Stimulated activated CD8-positive, alpha-beta memory T cell treated with anti-CD3 and anti-CD28 coated beads, Interleukin-15, amount 100 ng/mL, for 1 hour (primary cell): Measurements from ENCODE around the gene KCTD16.

Experiments
- DNase-seq: peaks from one replicate; pipeline ENCODE4 v3.0.0-alpha.2; 2020; ENCODE audit warnings: low read depth

The KCTD16 gene

DNA sequence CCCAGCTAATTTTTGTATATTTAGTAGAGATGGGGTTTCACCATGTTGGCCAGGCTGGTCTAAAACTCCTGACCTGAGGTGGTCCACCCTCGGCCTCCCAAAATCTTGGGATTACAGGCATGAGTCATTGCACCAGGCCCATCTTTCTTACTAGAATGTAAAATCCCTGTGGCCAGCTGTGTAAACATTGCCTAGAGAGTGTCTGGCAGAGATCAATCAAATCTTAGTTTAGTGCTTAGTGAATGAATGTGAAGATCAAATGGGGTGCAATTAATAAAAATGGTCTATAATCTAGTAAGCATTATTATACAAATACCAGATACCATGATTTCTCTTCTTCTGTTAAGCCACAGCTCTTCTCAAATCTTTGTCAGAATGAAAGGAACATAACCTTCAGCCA, 289.9 kb downstream of the KCTD16 start:
- no peak for DNase-seq

DNA sequence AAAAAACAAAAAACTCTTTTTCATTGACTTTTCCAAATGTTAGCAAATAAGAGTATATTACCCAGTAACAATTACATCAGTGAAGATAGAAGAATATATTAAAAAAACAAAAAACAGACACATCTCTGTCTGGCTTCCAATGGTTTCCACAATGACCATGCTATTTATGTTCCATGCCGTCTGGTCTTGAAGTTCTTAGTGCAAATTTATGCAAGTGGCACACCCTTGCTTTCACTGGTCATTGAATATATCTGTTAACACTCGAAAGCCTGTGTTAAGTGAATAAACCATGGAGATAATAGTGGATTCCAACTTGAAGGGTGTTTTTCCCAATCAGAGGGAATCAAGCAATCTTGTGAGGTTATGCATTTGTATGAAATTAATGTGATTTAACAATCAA, 291.9 kb downstream of the KCTD16 start:
- DNase-seq: no peak

DNA sequence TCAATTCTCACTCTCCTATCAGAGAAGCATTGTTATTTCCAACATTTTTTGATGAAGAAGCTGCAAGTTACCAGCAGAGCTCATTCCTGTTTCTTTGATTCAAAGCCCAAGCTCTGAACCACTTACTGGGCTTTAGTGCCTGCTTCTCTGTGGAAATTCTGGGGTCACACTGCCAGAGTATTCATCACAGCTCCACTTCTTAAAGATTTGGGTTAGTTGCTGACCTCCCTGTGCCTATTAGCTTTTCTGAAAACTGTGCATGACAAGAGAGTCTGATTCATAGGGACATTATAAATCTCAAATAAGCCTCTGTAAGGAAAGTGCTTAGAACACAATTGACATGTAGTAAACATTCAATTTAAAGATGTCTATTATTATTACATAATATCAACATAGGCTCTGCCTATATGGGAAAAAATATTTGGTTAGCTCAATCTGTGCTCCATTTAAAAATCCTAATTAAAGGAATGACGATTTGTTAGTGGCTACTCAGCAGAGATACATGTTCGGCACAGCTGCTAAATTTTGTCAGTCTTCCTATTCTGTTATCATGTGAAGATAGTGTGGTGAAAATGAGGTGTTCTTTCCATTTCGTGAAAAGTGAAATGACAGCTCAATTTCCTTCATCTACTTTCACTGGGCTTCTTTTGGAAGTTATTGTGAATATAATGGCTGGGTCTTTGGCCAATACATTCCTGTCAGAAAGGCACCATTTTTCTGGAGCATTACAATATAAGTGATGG, 293.0 kb downstream of the KCTD16 start:
- DNase-seq: no peak

DNA sequence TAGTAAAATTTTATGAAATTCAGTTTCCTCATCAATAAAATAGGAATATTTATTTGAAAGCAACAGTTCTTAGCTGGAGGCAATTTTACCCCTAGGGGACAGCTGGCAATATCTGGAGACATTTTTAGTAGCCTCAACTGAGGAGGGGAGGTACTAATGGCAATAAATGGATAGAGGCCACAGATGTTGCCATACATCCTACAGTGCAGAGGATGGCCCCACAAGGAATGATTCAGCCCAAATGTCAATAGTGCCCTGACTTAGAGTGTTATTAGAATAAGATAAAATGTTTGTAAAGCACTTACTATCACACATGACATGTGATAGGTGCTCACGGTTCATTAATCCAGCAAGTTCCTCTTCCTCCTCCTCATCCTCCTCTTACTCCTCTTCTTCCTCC, 293.6 kb downstream of the KCTD16 start:
- no peak for DNase-seq

DNA sequence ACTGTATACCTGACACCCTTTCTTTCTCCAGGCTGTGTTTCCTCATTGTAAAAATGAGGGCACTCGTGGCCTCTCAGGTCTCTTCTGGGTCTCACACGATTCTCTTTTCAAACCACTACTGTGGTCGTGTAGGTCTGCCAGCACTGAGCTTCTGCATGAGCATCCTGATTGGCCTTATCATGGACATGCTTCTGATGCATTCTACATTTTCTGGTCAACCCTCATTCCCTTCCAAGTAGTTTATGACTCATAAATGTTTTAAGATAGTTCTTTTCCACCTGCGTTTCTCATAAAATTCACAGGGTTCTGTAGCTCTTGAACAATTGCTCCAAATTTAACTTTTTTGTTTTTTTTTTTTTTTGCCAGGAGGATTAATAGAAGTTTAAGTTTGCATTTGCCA, 294.8 kb downstream of the KCTD16 start:
- no peak for DNase-seq

DNA sequence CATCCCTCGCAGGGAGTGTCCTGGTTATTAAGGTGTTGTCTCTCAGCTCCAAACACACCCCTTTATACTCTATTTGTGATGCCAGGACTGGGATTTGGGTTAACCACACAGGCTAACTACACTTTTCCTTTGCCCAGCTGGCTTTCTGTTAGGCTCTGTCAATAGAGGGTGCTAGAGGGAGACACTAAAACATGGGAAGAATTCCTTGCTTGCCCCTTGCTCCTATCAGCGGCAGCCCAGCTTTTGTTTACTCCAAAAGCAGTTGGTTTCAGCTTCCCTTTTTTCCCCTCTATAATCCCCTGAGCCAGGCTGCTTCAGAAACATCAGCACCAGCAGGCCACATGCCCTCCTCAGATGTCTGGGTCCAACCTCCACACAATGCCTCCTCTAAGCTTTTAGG, 297.1 kb downstream of the KCTD16 start:
- DNase-seq: no peak

DNA sequence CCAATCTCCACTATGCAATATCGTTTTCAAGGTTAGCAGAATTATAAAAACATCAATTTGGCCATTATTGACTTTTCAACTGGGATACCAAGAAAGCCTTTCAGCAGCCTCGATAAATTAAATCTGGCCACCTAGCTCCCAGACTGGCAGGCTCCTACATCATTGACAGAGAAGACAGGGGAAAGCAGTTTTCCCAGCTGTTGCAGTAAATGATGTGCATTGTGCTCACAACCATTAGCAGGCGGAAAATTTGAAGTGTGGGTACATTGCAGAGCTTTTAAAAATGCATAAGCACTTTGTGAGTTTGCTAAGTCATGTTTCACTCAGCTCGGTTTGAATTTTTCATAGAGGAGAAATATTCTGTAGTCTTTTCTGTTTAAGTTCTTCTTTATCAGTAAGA, 297.9 kb downstream of the KCTD16 start:
- no peak for DNase-seq

DNA sequence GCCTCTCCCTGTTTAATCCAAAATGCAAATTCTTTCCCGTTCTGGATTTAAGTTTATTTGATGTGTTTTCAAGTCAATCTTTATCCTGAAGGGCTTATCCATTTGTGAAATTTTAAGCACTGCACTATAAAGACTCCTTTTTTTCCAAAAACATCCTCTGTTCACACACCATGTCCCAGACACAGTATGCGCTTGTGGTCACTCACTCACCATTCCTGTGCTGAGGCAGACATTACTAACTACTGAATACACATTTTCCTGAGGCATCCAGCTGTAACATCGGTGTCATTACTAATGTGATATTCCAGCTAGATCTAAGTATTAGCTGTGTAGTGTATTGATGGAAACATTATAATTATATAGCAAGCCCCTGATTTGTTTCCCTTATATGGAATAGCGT, 298.4 kb downstream of the KCTD16 start:
- no peak for DNase-seq

DNA sequence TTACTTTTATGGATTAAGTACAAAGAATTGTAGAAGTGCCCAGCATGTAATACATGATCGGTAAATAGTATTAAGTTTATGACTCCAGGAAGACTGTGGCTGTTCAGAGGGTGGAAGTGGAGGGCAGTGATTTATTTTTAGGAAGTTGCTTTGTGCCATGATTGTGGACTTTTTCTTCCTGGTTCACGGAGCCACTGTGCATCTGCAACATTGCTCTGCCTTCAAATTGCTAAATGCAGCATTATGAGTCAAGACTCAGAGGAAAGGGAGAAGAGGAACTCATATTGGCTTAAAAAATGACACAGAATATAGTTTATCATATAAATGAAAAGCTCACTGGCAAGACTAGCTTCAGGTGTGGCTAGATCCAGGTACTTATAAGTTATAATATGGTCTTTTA, 301.5 kb downstream of the KCTD16 start:
- no peak for DNase-seq

DNA sequence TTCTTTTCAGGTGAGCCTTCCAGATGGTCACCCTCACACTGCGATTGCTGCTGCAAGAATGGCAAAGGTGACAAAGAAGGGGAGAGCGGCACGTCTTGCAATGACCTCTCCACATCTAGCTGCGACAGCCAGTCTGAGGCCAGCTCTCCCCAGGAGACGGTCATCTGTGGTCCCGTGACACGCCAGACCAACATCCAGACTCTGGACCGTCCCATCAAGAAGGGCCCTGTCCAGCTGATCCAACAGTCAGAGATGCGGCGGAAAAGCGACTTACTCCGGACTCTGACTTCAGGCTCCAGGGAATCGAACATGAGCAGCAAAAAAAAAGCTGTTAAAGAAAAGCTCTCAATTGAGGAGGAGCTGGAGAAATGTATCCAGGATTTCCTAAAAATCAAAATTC, 303.0 kb downstream of the KCTD16 start:
- no peak for DNase-seq

DNA sequence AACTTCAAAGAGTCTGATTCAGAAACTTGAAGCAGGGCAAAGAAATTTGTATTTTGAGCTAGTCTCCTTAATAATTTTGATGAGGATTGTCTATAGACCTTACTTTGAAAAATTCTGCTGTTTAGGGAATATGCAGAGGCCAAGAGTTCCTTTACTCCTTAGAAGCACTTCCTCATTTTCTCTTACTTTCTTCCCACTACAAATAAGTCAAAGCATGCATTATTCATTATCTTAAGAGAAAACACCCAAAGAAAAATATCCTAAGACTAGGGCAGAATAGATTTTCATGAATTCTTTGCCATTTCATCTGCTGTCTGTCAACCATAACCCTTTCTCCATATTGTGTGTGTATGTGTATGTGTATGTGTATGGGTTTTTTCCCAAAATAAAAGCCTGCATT, 307.9 kb downstream of the KCTD16 start:
- DNase-seq: no peak

DNA sequence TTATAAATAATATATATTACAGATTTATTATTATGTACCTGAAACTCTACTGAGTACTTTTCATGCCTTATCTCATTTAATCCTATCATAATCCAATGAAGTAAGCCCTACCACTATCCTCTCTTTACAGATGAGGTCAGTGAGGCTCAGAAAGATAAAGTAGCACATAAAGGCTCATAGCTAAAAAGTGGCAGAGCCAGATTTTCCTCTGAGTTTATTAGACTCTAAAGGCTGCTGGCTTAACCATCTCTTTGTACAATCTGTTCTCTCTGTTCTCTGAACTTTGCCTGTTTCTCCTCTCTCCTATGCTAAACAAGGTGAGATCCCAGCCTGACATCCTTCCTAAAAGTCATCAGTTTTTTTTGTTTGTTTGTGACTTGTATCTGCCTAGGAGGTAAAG, 311.2 kb downstream of the KCTD16 start:
- DNase-seq: no peak

DNA sequence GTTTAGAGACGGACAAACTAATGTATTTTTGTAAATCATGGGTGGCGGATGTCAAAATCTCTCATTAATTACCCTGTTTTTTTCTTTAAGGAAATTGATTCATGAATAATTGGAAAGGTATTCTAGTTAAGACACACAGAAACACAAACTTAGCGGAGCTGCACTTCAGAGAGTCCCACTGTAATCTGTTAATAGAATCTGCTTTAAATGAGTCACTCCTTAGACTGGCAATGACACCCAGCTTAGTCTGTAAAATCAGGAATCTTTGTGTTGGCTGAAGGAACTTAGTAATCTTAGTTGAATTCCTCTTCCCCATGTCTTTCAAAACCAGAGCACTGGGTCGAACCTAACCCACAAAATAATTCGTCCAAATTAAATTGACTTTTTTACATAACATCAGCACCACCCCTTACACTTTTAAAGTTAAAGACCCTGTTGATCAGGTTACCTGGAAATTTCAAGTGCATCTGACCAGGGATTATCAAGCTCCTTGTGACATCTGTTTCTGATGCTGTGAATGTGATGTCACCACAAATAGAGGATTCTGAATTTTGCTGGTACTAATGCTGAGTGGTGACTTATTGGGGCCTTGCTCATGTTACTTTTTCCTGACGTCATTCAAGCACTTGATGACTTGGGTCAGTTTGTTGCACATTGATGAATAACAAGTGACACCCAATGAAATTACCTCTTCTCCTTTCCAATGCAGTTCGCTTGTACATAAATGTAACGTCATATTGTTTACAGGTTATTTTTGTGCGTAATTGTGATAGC, 313.6 kb downstream of the KCTD16 start:
- DNase-seq: no peak

DNA sequence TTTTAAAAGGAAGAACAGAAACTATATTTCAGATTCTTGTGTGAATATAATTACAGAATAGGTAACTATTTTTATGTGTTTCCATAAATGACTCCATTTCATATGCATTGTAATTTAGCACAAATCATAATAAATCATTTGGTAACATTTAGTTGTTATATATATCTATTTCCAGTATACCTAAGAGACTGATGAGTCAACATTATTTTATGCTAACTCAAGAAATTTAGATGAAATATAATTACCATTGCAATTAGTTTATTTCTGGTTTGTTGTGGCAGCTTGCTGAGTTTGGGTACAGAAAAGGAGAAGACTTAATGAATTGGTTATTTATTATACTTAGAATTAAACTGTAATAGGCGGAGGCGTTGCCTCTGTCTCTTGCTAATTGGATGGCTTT, 314.9 kb downstream of the KCTD16 start:
- no peak for DNase-seq

DNA sequence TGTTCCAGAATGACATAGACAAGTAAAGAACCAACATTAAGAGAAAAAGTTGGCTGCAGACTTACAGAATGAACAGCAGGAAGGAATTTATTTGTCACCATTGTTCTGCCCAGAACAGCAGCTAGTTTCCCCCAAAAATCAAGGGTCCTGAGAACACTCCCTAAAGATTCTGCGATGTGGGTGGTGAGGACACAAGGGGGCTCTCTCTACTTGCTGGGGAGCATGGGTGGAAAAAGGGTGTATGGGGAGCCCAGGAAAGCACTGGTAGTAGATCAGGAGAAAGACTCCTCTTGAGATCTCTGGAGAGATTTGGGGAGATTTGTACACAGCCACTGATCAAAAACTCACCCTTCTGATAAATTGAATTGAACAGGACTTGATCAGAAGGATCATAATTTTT, 316.5 kb downstream of the KCTD16 start:
- no peak for DNase-seq

DNA sequence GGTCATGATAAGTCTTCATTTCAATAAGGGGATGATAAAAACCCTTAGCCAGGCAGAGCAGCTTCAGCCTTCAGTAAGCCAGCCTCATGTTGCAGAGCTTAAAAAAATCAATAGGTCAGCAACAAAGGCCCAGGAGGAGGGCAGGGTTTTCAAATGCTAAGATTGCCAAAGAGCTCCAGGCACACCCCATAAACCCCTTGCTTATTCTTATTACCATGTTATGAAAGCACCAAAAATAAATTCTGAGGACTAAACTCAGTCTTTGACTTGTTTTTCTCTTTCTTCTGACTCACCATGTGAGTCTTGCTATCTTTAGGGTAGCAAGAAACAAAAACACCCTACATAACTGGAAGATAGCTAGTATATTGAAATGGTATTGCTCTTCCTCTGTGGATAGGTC, 317.1 kb downstream of the KCTD16 start:
- DNase-seq: no peak

DNA sequence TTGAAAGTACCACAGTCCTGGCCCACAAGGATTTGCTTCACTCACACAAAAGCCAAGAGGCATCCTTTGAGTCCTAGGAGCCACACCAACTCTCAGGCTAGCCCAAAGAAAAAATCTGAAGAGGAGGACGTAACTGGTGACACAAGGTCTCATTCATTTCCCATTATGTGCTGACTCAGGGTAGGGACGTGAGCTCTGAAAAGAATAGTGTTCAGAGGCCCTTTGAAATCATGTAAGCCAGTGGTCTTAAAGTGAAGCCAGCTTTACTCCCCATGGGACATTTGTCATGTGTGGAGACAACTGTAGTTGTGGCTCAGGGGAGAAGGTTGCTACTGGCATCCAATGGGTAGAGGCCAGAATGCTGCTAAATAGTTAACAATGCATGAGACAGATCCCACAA, 332.4 kb downstream of the KCTD16 start:
- DNase-seq: no peak

DNA sequence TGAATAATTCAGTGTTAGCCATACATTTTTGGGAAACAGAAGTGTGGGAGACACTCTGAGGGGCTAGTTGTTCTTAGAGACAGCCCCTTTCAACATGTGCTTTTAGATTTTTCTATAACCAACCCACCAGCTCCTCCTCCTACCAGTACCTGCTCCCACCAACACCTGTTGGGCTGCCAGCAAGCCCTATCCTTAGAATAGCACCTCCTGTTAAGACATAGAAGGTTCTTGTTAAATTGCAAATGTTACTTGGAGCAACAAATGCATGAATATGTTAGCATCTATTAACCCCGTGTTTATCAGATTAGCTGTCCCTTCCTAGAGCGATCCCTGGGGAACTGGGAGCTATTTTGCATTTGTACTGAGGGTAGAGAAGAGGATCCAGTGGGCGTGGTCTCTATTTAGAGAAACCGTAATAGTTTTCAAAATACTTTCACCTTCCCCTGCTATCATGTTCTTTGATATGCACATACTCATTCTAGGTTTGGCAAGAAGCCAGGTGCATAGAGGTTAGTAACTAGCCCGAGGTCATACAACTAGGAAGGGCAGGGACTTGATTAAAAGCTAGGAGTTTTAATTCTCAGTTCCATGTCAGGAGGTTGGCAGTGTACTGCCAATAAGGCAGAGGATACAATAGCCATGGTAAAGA, 334.4 kb downstream of the KCTD16 start:
- DNase-seq: no peak

DNA sequence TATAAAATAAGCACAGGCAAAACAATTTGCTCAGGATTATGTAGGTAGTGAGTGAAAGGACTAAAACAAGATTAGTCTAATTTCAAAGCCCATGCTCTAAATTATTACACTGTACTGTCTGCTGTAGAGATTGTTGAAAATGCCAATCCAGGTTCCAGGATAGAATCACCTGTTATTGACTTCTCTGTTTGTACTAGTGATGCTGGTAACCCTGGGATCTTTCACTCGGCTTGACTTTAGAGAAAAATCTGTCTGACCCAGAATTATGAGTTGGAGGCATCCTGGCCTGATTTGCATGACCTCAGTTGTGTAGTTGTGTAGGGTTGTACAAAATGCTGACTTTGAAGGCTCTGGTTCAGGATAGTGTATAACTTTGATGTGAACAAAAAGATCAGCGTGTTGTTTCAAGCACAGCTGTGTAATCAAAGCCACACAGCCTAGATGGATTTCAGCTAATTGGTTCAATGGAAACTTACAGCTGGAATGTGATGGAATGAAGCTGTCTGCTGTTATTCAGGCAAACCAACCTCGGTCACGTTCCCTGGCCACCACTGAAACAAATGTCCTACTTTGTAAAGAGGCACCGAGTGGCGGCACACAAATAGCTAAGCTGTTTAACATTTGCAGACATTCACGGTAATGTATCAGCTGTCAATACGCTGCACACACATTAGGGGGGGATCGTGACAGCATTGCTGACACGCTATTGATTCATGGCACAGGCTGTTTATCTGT, 340.3 kb downstream of the KCTD16 start:
- DNase-seq: no peak

DNA sequence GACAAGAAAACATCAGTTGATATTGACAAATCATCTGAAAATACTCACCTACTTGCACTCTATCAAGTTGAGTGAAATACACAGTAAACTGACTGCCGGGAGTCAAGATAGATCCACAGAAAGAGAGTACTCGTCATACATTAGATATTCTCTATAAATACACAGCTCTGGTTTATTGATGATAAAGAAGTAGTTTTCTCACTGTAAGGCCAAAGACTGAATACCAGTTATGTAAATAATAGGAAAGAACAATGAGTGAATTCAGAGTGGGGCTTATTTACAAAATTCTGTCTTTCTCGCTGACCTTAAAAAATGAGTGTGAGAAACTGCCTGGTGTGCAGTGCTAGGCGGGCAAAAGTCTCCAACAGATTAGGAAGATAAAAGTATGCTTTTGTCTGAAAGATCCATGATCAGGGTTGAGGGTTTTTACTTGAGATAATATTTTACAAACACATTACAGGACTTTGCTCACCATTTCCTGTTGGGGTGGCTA, 341.0 kb downstream of the KCTD16 start:
- DNase-seq: no peak

DNA sequence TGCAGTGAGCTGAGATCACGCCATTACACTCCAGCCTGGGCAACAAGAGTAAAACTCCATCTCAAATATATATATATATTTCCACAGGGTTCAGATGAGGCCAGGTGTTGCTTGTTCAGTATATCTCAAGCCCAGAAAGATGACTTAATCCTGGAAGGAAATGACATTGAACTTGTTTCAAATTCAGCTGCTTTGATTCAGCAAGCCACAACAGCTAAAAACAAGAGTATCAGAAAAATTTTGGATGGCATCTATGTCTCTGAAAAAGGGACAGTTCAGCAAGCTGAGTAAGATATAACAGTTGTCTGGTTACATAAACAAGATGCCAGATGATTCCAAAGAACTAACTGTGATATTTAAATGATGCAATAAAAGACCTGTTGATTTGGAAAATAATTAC, 352.0 kb downstream of the KCTD16 start:
- DNase-seq: no peak

DNA sequence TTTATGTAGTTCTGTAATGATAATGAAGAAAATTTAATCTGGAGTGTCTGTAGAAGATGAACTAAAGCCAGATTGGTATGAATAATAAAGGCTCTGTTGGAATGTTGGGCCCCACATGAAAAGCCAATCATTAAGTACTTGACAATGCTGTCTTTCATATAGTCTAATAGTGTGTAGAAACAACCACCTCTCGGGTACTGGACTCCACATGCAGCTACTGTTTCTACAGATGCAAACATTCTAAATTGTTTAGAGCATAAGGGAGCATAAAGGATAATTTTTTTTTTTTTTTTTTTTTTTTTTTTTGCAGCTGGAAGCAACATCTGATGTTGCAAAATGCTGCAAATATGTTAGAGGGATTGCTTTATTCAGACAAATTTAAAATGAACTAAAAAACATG, 354.3 kb downstream of the KCTD16 start:
- DNase-seq: no peak

DNA sequence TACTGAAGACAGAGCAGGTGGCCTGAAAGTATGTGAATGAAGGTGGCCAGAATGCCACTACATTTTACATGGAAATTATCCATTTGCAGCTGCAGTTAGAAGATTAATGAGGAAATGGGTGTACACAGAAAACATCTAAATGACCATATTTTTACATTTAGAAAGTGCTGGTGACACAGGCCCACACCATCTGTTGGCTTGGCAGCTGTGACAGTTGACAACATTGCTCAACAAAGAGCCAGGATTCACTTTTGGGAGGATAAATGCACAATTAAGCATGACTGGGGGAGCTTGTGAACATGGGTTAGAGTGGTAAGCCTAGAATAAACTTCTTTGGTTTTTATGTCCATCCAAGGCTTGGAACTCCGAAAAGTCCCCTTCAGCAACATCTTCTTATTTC, 360.5 kb downstream of the KCTD16 start:
- DNase-seq: no peak
